HL-60 (cell line): ENCODE measurements around the gene SH3BP5.
A peak's percentile ranks its signal among the peaks of the same experiment; 100 is the strongest.

Experiments
- DNase-seq, 2 experiments: peaks; one replicate each; pipeline ENCODE4 v3.0.0-alpha.2; 2010 to 2020; ENCODE audit warnings: low read depth in 1 of 2, low spot score in 1 of 2
- H3K27ac ChIP-seq: fragments of 250-450 bp; sonication (Bioruptor Pico); replicated peaks from 2 replicates; pipeline ENCODE4 v1.5.1; 2020; ENCODE audit warnings: mild to moderate bottlenecking, moderate library complexity
- H3K27me3 ChIP-seq: fragments of 250-450 bp; sonication (Bioruptor Pico); 2 replicates; pipeline ENCODE4 v1.5.1; 2021; ENCODE audit warnings: mild to moderate bottlenecking, moderate library complexity; ENCODE audit not compliant: insufficient read depth, poor library complexity, severe bottlenecking
- H3K4me3 ChIP-seq: replicated peaks from 2 replicates; pipeline ENCODE4 v1.5.1; 2011; ENCODE audit warnings: mild to moderate bottlenecking, control low read depth, low read length; ENCODE audit not compliant: insufficient read depth
- CTCF ChIP-seq: IDR thresholded peaks from one replicate; pipeline ENCODE4 v1.5.1; 2011; ENCODE audit warnings: low read length, control low read depth, inconsistent platforms; ENCODE audit not compliant: insufficient read depth
- GABPA ChIP-seq: IDR thresholded peaks from 2 replicates; pipeline ENCODE4 v1.6.1; 2012; ENCODE audit warnings: low read depth
- POLR2AphosphoS5 ChIP-seq: IDR thresholded peaks from 2 replicates; pipeline ENCODE4 v1.6.1; 2012; ENCODE audit warnings: low read depth
- SPI1 ChIP-seq: IDR thresholded peaks from 2 replicates; pipeline ENCODE4 v1.6.1; 2012; ENCODE audit warnings: low read depth, mild to moderate bottlenecking, borderline replicate concordance
- TF ChIP-seq, protein P1 (sequence below): IDR thresholded peaks from 2 replicates; pipeline ENCODE4 v1.6.1; 2012; ENCODE audit warnings: low read depth; ENCODE audit not compliant: insufficient replicate concordance

Gene SH3BP5

GRCh38 chr3:15205934-15206661 is 126.3 kb downstream of the SH3BP5 start, which contains the start of gene CAPN7:
Gene CAPN7 (plus strand): TSS chr3:15206246. CDS start chr3:15206496, 250 bp downstream.
- Histone ChIP-seq H3K27ac (peak within 1 kb of the TSS; percentile 90), H3K4me3 (peak within 1 kb of the TSS; percentile 93), H3K27me3 (no peaks in the 10 kb centered on the region)
- TF ChIP-seq GABPA (no peak), CTCF (no peak), SPI1 (no peak), POLR2AphosphoS5 (peak; percentile 66)
- TF ChIP-seq, protein P1, sequence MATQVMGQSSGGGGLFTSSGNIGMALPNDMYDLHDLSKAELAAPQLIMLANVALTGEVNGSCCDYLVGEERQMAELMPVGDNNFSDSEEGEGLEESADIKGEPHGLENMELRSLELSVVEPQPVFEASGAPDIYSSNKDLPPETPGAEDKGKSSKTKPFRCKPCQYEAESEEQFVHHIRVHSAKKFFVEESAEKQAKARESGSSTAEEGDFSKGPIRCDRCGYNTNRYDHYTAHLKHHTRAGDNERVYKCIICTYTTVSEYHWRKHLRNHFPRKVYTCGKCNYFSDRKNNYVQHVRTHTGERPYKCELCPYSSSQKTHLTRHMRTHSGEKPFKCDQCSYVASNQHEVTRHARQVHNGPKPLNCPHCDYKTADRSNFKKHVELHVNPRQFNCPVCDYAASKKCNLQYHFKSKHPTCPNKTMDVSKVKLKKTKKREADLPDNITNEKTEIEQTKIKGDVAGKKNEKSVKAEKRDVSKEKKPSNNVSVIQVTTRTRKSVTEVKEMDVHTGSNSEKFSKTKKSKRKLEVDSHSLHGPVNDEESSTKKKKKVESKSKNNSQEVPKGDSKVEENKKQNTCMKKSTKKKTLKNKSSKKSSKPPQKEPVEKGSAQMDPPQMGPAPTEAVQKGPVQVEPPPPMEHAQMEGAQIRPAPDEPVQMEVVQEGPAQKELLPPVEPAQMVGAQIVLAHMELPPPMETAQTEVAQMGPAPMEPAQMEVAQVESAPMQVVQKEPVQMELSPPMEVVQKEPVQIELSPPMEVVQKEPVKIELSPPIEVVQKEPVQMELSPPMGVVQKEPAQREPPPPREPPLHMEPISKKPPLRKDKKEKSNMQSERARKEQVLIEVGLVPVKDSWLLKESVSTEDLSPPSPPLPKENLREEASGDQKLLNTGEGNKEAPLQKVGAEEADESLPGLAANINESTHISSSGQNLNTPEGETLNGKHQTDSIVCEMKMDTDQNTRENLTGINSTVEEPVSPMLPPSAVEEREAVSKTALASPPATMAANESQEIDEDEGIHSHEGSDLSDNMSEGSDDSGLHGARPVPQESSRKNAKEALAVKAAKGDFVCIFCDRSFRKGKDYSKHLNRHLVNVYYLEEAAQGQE = no peak
- peak; percentile 87 to 91 for DNase-seq

DNA sequence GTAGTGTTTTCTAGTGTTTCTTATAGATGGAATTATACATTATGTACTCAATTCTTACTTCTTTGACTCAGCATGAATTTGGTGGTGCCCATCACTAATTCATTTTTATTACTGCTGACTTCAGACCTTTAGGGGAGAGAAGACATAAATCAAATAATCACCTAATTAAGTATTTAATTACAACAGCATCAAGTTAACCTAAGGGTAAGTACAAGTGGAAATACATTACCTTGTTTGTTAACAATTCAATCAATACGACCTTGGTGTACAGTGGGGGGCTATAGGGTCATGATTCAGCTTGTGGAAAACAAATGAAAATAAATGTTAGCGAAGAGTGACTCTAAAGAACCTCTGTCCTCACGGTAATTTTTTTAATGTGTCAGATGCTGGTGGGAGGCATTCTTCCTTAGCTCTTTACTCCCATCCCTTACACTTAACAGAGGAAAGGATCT is 126.9 kb downstream of the SH3BP5 start:
- TF ChIP-seq CTCF (no peak), GABPA (no peak), POLR2AphosphoS5 (no peak), SPI1 (no peak)
- TF ChIP-seq, protein P1 = no peak
- no peak for DNase-seq
- Histone ChIP-seq H3K27me3 (no peaks in the 10 kb centered on the region), H3K4me3 (peak overlapping the region; percentile 34), H3K27ac (peak overlapping the region; percentile 38)
